HUES6 (cell line): ENCODE results near the gene FAM110C.

Source experiments
- H3K27ac ChIP-seq: 2 replicates; pipeline ENCODE4 v1.7.0; 2013; ENCODE audit warnings: low read depth, mild to moderate bottlenecking, low read length, inconsistent platforms
- H3K27me3 ChIP-seq: 2 replicates; pipeline ENCODE4 v1.6.1; 2013; ENCODE audit warnings: low read length; ENCODE audit not compliant: control insufficient read depth, insufficient read depth
- H3K36me3 ChIP-seq: 2 replicates; pipeline ENCODE4 v1.6.1; 2013; ENCODE audit warnings: low read length; ENCODE audit not compliant: control insufficient read depth, insufficient read depth
- H3K4me1 ChIP-seq: 2 replicates; pipeline ENCODE4 v1.6.1; 2013; ENCODE audit warnings: low read length; ENCODE audit not compliant: control insufficient read depth, insufficient read depth
- H3K4me3 ChIP-seq: 2 replicates; pipeline ENCODE4 v1.5.1; 2013; ENCODE audit warnings: low read depth, low read length
- H3K9ac ChIP-seq: one replicate; pipeline ENCODE4 v1.6.1; 2013; ENCODE audit warnings: mild to moderate bottlenecking, low read length
- H3K9me3 ChIP-seq: 2 replicates; pipeline ENCODE4 v1.6.1; 2013; ENCODE audit warnings: low read depth, low read length; ENCODE audit not compliant: control insufficient read depth, insufficient read depth

FAM110C gene

GRCh38 chr2:46471-47345, at the start of gene FAM110C:
TSS of gene FAM110C (minus strand) at chr2:46505. CDS start at chr2:46385, 120 bp downstream.
- peaks cover 62% of the 10 kb centered on the region for H3K27me3 ChIP-seq
- H3K4me3 ChIP-seq: peak within 1 kb of the TSS; percentile 86
- peak within 1 kb of the TSS; percentile 49 for H3K9ac ChIP-seq
- no peak within 1 kb of the TSS for H3K27ac ChIP-seq
- no peaks in the 10 kb centered on the region for H3K36me3 ChIP-seq
- no peaks in the 10 kb centered on the region for H3K9me3 ChIP-seq
- peaks cover 13% of the 10 kb centered on the region for H3K4me1 ChIP-seq

- no peak overlapping the region for H3K27ac ChIP-seq
- peaks cover 8% of the 10 kb centered on the region; the same call in 1 of the 2 replicates for H3K9me3 ChIP-seq
- no peak overlapping the region for H3K9ac ChIP-seq
- H3K4me1 ChIP-seq: no peaks in the 10 kb centered on the region
- no peaks in the 10 kb centered on the region for H3K27me3 ChIP-seq
- H3K36me3 ChIP-seq: no peaks in the 10 kb centered on the region
- no peak overlapping the region for H3K4me3 ChIP-seq
These were observed 46.0 kb upstream of the FAM110C start for GRCh38 chr2:92326-92725.

- H3K27me3 ChIP-seq: no peaks in the 10 kb centered on the region
These were observed 44.5 kb upstream of the FAM110C start for GRCh38 chr2:90645-91312.

GRCh38 chr2:85761-86160, 39.5 kb upstream of the FAM110C start:
- Histone ChIP-seq H3K4me1 (peaks cover 10% of the 10 kb centered on the region; the same call in 1 of the 2 replicates), H3K9ac (no peak overlapping the region), H3K9me3 (peaks cover 3% of the 10 kb centered on the region; the same call in 1 of the 2 replicates), H3K27me3 (no peaks in the 10 kb centered on the region), H3K4me3 (no peak overlapping the region), H3K36me3 (no peaks in the 10 kb centered on the region), H3K27ac (no peak overlapping the region)

More at GRCh38 chr2:90645-91312, 44.5 kb upstream of the FAM110C start:
- no peak overlapping the region for H3K4me3 ChIP-seq
- H3K4me1 ChIP-seq: no peaks in the 10 kb centered on the region
- H3K9ac ChIP-seq: no peak overlapping the region
- peaks cover 8% of the 10 kb centered on the region; the same call in 1 of the 2 replicates for H3K9me3 ChIP-seq
- H3K27ac ChIP-seq: no peak overlapping the region
- H3K36me3 ChIP-seq: no peaks in the 10 kb centered on the region

GRCh38 chr2:84121-84520, 37.8 kb upstream of the FAM110C start:
- Histone ChIP-seq H3K4me1 (peaks cover 23% of the 10 kb centered on the region), H3K36me3 (no peaks in the 10 kb centered on the region), H3K9me3 (no peaks in the 10 kb centered on the region), H3K4me3 (no peak overlapping the region), H3K27ac (no peak overlapping the region), H3K27me3 (no peaks in the 10 kb centered on the region), H3K9ac (no peak overlapping the region)

GRCh38 chr2:80971-81736, 34.8 kb upstream of the FAM110C start:
- peaks cover 3% of the 10 kb centered on the region; the same call in 1 of the 2 replicates for H3K9me3 ChIP-seq
- H3K27me3 ChIP-seq: no peaks in the 10 kb centered on the region
- no peaks in the 10 kb centered on the region for H3K36me3 ChIP-seq
- no peak overlapping the region for H3K27ac ChIP-seq
- peaks cover 23% of the 10 kb centered on the region for H3K4me1 ChIP-seq
- H3K9ac ChIP-seq: no peak overlapping the region
- H3K4me3 ChIP-seq: no peak overlapping the region

GRCh38 chr2:80378-80777, 34.1 kb upstream of the FAM110C start:
- Histone ChIP-seq H3K27me3 (no peaks in the 10 kb centered on the region), H3K9ac (no peak overlapping the region), H3K27ac (no peak overlapping the region), H3K36me3 (no peaks in the 10 kb centered on the region), H3K4me1 (peaks cover 23% of the 10 kb centered on the region), H3K9me3 (peaks cover 3% of the 10 kb centered on the region; the same call in 1 of the 2 replicates), H3K4me3 (no peak overlapping the region)

- H3K9ac ChIP-seq: no peak overlapping the region
- H3K9me3 ChIP-seq: no peaks in the 10 kb centered on the region
- H3K4me1 ChIP-seq: peaks cover 8% of the 10 kb centered on the region; the same call in 1 of the 2 replicates
- 0 out of 2 replicates have a peak, but pooled peaks cover 4% of the 10 kb centered on the region for H3K27me3 ChIP-seq
- no peak overlapping the region for H3K27ac ChIP-seq
- H3K36me3 ChIP-seq: no peaks in the 10 kb centered on the region
- H3K4me3 ChIP-seq: no peak overlapping the region
These were observed 25.2 kb upstream of the FAM110C start for GRCh38 chr2:71309-72035.

GRCh38 chr2:69366-70344, 23.4 kb upstream of the FAM110C start:
- no peaks in the 10 kb centered on the region for H3K9me3 ChIP-seq
- no peak overlapping the region for H3K4me3 ChIP-seq
- H3K27ac ChIP-seq: no peak overlapping the region
- H3K9ac ChIP-seq: no peak overlapping the region
- H3K36me3 ChIP-seq: no peaks in the 10 kb centered on the region
- peaks cover 17% of the 10 kb centered on the region for H3K4me1 ChIP-seq
- 0 out of 2 replicates have a peak, but pooled peaks cover 4% of the 10 kb centered on the region for H3K27me3 ChIP-seq
